Left renal cortex interstitium (tissue), 4 donors: ENCODE data around the gene SYNM. TPM values are rescaled to one million over a fixed set of nuclear protein-coding genes. Genes with fewer than 3 reads are reported as not detected.

Experiments
- DNase-seq, 4 donors: peaks; one replicate each; pipeline ENCODE4 v3.0.0-alpha.2; 2013; ENCODE audit warnings: low read depth in 4 of 4, low spot score in 2 of 4, missing footprints in 1 of 4
- polyA plus RNA-seq, 4 donors: library from polyadenylated mRNA; unstranded; fragments of 120-200 nt; gene quantifications; one replicate each; pipeline ENCODE4 v1.2.1, GENCODE V29; 2013; ENCODE audit not compliant: insufficient read length in 4 of 4

SYNM gene
- polyA plus RNA-seq, 4 donors: 1.6 to 2.0 (median 1.7) TPM

- DNase-seq: no peak
Observed at GRCh38 chr15:99135194-99135593, 30.3 kb downstream of the SYNM start.

- DNase-seq: no peak
Observed at GRCh38 chr15:99137111-99137546, 32.2 kb downstream of the SYNM start.

GRCh38 chr15:99137877-99138276, 33.0 kb downstream of the SYNM start:
- no peak for DNase-seq

GRCh38 chr15:99138491-99138982, 33.7 kb downstream of the SYNM start:
- DNase-seq: no peak

GRCh38 chr15:99139276-99139675, 34.4 kb downstream of the SYNM start:
- no peak for DNase-seq

- DNase-seq: no peak
Observed at GRCh38 chr15:99140590-99140989, 35.7 kb downstream of the SYNM start.

GRCh38 chr15:99141943-99142342, 37.1 kb downstream of the SYNM start:
- DNase-seq: no peak

- DNase-seq: no peak
Observed at GRCh38 chr15:99142562-99142961, 37.7 kb downstream of the SYNM start.

GRCh38 chr15:99143242-99143641, 38.4 kb downstream of the SYNM start:
- no peak for DNase-seq

- DNase-seq: no peak
Observed at GRCh38 chr15:99143655-99144610, 39.1 kb downstream of the SYNM start.

GRCh38 chr15:99145005-99145404, 40.1 kb downstream of the SYNM start:
- DNase-seq: no peak

- DNase-seq: no peak
Observed at GRCh38 chr15:99145778-99146177, 40.9 kb downstream of the SYNM start.

GRCh38 chr15:99146661-99147060, 41.8 kb downstream of the SYNM start:
- no peak for DNase-seq

GRCh38 chr15:99148851-99149276, 44.0 kb downstream of the SYNM start:
- no peak for DNase-seq

- no peak for DNase-seq
Observed at GRCh38 chr15:99149366-99149765, 44.5 kb downstream of the SYNM start.

GRCh38 chr15:99151156-99151555, 46.3 kb downstream of the SYNM start:
- DNase-seq: no peak

GRCh38 chr15:99153026-99153535, 48.2 kb downstream of the SYNM start:
- no peak for DNase-seq

GRCh38 chr15:99154271-99154670, 49.4 kb downstream of the SYNM start:
- DNase-seq: no peak

GRCh38 chr15:99155961-99156443, 51.1 kb downstream of the SYNM start:
- no peak for DNase-seq

- DNase-seq: no peak
Observed at GRCh38 chr15:99157456-99157855, 52.6 kb downstream of the SYNM start.

GRCh38 chr15:99158626-99159412, 53.9 kb downstream of the SYNM start:
- no peak for DNase-seq
